KOPT-K1 (cell line): ENCODE measurements around the gene STX16.

Experiments used
- H3K27ac ChIP-seq: fragments of 200-600 bp; sonication (generic); 2 replicates; pipeline ENCODE4 v1.5.1; 2016; ENCODE audit warnings: antibody characterized with exemption, mild to moderate bottlenecking, low read depth, low read length; ENCODE audit not compliant: poor library complexity, severe bottlenecking
- H3K36me3 ChIP-seq: fragments of 200-600 bp; sonication (generic); 2 replicates; pipeline ENCODE4 v1.5.1; 2017; ENCODE audit warnings: antibody characterized with exemption, mild to moderate bottlenecking, low read length, moderate library complexity; ENCODE audit not compliant: insufficient read depth
- H3K9me3 ChIP-seq: fragments of 200-600 bp; sonication (generic); 2 replicates; pipeline ENCODE4 v1.5.1; 2017; ENCODE audit warnings: antibody characterized with exemption, low read length, mild to moderate bottlenecking; ENCODE audit not compliant: insufficient read depth, poor library complexity, severe bottlenecking

Gene STX16

DNA sequence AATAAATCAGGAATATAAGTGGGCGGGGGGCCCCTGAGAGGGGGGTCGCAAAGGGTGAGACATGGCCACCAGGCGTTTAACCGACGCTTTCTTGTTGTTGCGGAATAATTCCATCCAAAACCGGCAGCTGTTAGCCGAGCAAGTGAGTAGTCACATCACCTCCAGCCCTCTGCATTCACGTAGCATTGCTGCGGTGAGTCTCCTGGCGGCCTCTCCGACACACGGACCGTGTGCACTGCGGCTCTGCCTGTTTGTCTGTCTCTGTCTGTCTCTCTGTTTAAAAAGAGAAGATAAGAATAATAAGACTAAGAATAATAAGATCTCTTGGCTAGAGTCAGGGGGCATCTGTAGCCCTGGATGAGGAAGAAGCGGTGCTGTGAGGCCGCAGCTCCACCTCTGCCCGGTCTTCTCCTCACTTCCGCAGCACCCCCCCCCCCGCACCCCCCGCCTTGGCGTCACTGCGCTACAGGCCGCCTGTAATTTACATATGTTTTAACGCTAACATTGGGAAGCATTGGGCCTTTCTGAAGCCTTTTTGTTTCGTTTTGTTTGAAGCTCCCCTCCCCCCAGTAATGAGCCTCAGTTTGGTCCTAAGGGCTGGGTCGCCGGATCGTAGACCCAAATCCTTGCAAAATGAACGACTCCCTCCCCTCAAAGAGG, 993 bp downstream of the STX16 start:
- peak overlapping the region; percentile 88 for H3K27ac ChIP-seq
- H3K36me3 ChIP-seq: peaks cover 25% of the 10 kb centered on the region
- no peaks in the 10 kb centered on the region for H3K9me3 ChIP-seq

DNA sequence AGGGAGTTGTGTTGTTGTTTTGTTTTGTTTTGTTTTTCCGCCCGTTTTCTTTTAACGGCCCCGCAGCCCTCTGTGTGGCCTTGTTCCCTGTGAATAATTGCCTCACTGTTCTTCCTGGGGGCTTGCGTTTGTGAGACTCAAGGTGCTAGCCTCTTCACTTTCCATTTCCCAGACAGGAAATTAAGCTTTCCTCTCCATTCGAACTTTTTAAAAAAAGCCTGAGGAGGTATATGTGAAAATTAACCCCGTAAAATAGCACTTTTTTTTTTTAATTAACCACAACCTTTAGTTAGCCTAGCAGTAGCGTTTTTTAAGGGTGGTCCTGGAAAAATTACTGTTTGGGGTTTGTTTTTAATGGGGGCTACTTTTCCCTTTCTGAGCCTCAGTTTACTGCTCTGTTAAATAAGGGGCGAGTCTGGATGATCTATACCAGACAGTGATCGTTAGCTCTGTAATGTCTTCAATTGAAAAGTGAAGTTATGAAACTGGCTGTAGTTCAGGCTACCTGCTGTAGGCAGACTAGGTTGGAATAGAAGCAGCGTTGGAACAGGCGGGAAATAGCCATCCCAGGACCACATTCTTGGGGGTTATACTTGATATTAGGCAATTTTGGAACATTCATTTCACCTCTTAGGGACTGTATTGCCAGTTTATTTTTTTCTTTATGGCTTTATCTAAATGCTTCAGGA, 1.7 kb downstream of the STX16 start:
- no peaks in the 10 kb centered on the region for H3K9me3 ChIP-seq
- H3K27ac ChIP-seq: peak overlapping the region; percentile 88

DNA sequence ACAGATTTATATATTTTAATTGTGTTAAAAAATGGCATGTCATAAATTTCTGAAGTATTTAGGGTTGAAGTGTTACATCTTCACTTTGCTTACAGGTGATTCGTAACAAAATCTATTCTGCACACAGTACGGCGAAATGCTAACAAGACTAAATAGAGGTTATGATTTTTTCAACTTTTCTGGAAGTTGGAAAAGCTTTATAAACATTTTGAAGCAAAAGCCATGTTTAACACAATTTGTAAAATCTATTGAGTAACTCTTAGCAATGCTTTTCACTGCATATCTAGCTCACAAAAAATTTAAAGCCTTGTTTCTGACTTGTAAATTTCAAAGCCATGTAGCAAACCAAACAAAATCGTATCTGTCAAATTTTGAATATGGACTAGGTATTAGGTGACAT, 3.3 kb downstream of the STX16 start:
- no peak overlapping the region for H3K27ac ChIP-seq
- peaks cover 34% of the 10 kb centered on the region for H3K36me3 ChIP-seq
- no peaks in the 10 kb centered on the region for H3K9me3 ChIP-seq

More for the DNA sequence above, 1.7 kb downstream of the STX16 start:
- H3K36me3 ChIP-seq: peaks cover 30% of the 10 kb centered on the region

DNA sequence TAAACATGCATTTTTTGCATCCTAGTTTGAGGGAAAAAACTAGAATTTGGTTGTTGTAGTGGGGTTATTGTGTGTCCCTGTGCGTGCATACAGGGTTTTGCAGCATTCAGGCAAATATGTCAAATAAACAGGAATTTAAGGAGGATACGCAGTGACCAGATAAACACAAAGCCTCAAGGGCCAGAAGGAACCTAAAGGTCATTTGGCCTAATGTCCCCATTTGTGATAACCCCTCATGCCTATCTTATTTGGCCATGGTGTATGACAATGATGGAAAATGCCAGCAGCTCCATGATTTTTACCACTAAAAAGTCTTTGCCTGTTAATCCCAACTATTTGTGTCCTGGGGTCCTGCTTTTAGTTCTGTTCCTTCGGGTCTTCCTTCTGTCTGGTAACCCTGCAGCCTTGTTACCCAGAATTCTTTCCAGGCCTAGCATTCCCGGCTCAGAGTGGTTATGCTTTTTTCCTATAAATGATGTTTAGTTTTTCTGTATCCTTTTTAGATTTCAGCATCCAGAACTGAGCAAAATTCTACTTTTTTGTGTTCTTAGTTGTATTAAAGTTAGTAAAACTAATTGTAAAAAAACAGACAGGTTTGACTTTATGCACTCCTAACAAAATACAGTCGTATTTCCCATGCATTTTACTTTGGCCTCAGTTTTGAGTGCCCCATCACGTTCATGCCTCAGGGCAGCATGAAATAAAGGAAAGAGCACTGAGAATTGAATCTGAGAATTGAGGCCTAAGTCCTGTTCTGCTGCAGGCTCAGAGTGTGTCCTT, 4.4 kb downstream of the STX16 start:
- no peaks in the 10 kb centered on the region for H3K9me3 ChIP-seq
- H3K27ac ChIP-seq: no peak overlapping the region
- peaks cover 42% of the 10 kb centered on the region for H3K36me3 ChIP-seq

DNA sequence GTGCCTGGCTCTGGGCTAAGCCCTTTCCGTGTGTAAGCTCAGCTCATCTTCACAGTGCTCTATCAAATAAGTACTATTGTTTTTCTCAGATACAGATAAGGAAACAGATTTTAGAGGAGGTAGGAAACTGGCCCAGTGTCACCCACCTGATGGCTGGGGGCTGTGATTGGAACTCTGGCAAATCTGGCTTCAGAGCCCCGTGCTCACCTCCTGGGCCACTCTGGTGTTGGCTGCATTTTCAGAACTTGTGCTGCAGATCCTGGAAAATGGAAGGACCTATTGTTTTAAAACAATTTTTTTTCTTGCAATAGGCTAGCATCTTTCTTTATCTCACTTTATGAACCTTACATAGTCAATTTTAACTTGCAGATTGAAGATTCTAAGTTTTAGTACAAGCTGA, 5.7 kb downstream of the STX16 start:
- Histone ChIP-seq H3K9me3 (no peaks in the 10 kb centered on the region), H3K27ac (no peak overlapping the region), H3K36me3 (peaks cover 47% of the 10 kb centered on the region)

DNA sequence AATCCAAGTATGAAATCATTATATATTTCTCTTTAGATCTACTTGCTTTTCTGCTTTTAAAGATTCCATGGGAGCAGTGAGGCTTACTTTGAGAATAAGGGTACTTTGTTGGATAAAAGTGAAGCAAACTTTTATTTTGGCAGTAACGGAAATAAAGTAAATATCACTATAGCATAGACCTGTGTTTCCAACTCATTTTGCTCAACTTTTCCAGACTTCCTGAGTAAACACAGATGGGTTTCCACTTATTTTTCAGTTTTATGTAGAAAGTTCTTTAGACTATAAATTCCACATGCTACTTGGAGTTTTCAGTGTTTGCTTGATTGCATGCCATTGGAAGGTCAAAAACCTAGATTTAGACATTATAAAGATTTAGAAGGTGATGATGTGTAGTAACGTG, 6.2 kb downstream of the STX16 start:
- peaks cover 47% of the 10 kb centered on the region for H3K36me3 ChIP-seq
- no peak overlapping the region for H3K27ac ChIP-seq

DNA sequence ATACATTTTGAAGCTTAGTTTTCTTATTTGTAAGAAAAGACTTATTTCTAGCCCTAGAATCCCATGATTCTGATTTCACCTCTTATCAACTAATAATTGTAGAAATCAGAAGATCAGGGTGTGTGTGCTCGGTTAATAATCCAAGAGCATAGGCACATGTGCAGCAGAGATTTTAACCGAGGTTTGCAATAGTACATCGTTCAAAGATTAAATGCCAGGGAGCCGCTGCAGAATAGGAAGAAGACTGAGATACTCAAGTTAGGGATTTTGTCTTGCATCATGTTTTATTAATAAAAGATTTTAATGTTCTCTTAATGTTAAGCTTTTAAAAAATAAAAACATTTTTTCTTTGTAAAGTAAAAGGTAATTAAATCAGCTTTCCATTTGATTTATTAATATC, 6.9 kb downstream of the STX16 start:
- peaks cover 49% of the 10 kb centered on the region for H3K36me3 ChIP-seq
- no peaks in the 10 kb centered on the region for H3K9me3 ChIP-seq
- H3K27ac ChIP-seq: no peak overlapping the region

More for the DNA sequence above, 6.2 kb downstream of the STX16 start:
- no peaks in the 10 kb centered on the region for H3K9me3 ChIP-seq

DNA sequence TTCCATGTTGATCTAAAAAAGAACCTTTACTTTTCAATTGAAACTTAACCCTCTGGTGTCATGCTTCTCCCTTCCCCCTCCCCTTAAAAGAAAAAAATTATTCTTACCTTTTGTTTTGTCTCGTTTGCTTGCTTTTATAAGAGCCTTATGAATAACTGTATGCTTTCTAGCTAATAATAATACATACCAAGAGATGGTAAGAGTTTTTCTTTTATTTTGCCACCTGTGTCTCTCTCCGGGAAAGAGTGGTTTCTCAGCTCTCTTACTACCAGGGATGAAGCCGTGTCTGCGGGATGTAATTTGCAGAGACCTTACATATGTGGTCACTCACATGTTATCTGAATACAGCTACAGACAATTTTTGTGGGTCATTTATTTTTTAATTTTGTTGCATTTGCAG, 7.7 kb downstream of the STX16 start:
- Histone ChIP-seq H3K36me3 (peaks cover 55% of the 10 kb centered on the region), H3K27ac (peak overlapping the region; percentile 27), H3K9me3 (no peaks in the 10 kb centered on the region)

DNA sequence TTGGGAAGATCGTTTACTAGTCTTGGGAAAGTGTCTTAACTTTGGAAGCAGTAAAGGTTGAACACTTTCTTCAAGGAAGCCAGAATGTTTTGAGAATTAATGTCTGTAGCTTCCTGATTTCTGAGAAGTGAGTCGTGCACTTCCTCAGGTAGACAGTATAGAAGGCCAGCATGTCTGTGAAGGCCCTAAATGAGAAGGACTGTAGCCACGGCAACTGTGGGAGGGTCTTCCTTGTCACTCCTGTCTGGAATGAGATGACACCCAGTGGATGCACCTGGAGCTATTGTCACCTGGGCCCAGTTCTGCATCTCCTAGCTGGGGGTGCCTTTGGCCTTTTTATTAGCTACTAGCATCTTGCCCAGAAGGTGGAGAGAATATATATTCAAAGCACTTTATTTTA, 8.8 kb downstream of the STX16 start:
- peaks cover 58% of the 10 kb centered on the region for H3K36me3 ChIP-seq
- H3K9me3 ChIP-seq: no peaks in the 10 kb centered on the region
- H3K27ac ChIP-seq: peak overlapping the region; percentile 63

DNA sequence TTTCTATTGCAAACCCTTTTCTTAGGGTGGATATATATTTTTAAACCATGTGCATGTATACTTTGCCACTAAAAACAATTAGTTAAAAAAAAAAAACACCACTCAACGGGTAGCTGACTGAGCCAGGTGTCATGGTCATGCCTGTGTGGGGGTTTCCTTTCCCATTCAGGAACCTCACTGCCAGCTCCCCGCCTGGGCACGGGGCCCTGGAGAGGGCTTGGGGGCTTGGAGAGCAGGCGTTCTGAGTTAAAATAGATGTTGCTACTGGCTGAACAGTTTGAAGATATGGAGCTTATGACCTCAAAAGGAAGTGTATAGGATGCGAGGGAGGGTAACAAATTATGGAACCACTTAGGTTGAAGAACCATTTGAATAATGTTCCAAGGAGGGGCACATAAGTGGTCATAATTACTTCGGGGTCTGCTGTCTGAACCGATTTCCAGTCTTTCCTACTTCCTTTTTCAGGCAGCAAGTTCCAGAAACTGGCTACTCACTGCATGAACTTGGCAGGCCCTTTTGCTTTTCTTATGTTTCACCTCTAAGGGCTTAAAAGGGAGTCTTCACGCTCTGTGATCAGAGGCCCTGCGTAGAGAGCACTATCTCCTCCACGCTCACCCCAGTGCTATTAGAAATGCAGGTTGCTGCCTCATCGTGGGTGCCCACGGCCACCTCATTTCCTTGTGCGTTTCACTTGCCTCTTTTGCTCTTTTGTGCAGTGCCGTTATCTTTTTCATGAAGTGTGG, 9.9 kb downstream of the STX16 start:
- Histone ChIP-seq H3K36me3 (peaks cover 50% of the 10 kb centered on the region), H3K27ac (peak overlapping the region; percentile 63), H3K9me3 (no peaks in the 10 kb centered on the region)

DNA sequence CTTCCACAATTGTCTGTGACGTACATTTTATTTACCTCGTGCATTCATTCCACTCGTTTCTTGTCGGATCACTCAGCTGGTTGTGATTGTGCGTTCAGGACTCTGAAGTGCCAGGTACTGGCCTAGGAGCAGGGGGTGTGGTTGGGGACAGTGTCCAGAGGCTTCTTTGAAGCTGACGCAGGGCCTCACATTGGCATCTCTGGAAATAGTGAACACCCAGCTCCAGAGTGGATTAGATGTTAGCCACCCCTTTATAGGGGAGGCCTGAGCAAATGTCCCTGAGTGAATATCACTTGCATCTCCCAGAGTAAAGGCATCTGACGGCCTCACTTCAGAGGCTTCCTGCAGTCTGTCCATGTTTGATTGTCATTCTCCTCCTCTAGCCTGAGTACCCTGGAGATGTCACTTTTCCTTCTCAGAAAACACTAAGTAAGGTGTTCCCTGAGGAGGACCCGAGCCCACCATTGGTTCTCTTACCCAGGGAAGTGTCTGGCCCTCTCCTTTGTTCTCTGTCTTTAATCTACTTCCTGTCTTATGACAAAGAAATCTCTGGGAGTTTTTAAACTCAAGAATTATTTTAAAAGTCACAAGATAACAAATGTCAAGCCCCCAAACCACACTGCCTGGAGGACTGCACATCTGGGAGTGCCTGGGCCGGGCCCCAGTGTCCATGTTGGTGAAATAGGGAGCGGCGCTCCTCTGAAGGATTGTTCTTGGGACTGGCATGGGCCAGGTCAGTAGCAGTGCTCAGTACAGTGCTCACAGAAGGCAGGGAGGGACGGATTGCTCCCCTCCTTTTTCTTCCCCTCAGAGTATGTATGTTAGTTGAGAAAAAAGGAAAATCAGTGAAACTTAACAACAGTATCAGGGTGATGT, 10.8 kb downstream of the STX16 start:
- peak overlapping the region; percentile 63 for H3K27ac ChIP-seq
- H3K36me3 ChIP-seq: peaks cover 49% of the 10 kb centered on the region
- no peaks in the 10 kb centered on the region for H3K9me3 ChIP-seq

DNA sequence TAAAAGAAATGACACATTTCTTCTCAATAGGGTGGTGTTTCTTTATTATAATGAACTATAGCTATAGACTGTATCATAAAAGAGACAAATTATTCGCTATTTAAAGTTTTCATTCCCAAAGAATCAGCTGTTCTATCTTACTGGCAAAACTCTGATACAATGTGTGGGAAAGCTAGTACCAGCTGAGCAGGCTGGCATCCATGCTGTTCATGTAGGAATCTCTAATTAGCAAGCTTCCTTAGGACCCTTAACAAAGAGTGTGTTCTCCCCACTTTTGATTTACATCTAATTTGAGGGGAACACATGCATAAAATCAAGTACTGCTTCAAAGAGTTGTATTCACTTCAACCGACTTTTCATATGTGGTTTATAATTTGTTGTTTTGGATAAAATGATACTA, 13.2 kb downstream of the STX16 start:
- no peak overlapping the region for H3K27ac ChIP-seq
- H3K9me3 ChIP-seq: no peaks in the 10 kb centered on the region
- H3K36me3 ChIP-seq: peaks cover 61% of the 10 kb centered on the region

DNA sequence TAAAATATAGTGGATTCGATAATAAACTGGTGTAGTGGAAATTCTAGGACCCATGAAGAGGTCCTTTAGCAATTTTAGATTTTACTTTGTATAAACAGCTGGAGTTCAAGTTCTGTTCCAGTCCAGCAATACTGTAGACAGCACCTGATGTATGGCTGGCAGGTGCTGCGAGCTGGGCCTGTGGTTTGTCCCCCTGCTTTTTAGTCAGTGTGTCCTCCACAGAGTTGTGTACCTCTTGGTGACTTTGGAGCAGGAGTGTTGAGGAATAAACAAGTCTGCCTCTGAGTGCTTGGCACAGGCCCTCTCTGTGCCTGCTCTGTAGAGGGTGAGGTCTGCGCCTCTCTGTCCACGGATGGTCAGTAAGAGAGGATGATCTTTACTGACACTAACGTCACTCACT, 13.8 kb downstream of the STX16 start:
- Histone ChIP-seq H3K9me3 (no peaks in the 10 kb centered on the region), H3K27ac (no peak overlapping the region), H3K36me3 (peaks cover 65% of the 10 kb centered on the region)

DNA sequence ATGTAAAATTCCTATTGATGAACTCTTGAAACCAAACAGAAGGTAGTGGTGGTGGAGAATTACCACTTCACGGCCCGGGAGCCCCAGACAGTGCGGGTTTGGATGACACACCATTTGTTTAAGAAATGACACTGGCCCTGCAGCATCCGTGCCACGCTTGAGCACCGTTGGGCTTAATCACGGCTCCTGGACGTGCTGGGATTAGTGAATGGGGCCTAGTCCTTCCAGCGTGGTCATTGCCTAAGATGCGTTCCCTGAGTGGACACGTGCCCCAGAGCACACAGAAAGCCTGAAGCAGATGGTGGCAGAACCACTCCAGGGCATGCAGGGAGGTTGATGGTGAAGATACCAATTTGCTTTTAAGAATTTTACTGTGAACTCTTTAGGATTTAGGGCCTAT, 14.5 kb downstream of the STX16 start:
- H3K36me3 ChIP-seq: peaks cover 65% of the 10 kb centered on the region
- H3K9me3 ChIP-seq: no peaks in the 10 kb centered on the region
- H3K27ac ChIP-seq: no peak overlapping the region
